Measurements from ENCODE around the gene TRAP1. TPM values are rescaled to one million over a fixed set of nuclear protein-coding genes. Genes with fewer than 3 reads are reported as not detected.
A peak's percentile ranks its signal among the peaks of the same experiment; 100 is the strongest.
"Not testable (repeated sequence)": the region's sequence is repeated elsewhere in the genome, so short reads cannot be mapped to it uniquely, and the experiment has no call there.

The TRAP1 gene
- total RNA-seq, 2 donors from 2014 or later: 61.4 to 65.0 TPM

DNA sequence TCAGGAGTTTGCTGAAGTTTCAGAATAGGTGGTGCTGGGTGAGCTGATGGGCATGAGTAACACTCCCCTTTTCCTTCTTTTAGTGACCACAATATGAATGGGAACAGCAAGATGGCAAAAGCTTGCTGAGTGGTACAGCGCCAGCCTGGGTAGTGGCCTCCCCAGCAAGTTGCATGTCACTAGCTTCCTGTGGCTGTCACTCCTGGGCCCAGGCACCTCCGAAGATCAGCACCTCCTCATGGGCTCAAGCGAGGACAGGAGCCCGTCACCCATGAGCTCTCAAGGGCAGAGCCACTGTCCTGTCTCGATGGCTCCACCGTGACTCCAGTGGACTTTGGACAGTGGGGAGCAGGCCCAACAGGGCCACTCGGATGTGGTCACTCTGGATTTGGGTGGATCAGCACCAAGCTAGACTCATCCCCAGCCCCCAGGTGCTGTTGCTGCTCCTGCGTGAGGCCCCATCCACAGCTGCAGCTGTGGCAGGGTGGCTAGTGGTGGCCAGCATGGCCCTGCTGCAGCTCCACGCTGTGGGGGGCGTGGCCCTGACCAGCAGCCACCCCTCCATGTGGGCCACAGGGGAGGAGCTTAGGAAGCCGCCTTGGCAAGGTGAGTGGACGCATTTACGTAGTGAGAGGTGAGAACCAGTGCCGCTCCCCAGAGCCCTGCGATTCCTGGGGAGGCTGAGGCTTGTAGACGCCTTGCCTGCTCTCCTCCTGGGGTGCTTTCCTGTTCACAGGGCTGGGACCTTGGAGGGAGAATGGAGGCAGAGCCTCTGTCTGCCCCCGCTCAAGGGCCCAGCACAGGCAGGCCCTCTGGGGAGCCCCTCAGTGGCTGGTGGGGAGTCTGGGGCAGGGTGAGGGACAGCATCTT, 76.5 kb downstream of the TRAP1 start:
- DNase-seq (ENCODE audit: low spot score): peak; percentile 52
- intact Hi-C loops (cut with DNase I): no loop called here

DNA sequence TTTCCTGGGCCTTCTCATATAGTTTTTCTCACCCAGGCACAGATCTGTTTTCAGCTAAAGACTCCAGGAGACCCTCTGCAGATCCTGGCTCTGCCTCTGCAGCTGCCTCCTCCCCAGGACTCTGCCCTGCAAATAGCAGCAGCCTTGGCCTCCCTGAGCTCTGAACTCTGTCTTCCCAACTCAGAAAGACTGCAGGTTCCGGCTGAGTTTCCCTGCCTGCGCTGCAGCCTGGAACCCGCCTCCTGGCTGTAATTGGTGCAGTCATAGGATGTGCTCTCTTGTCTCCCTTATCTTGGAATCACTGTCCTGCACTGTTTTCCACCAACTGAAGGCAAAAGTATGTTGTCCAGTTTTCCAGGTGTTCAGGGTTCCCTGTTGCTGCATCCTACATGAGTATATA, 77.1 kb downstream of the TRAP1 start:
- intact Hi-C loops (cut with DNase I): no loop called here
- DNase-seq (ENCODE audit: low spot score): no peak

GRCh38 chr16:3638916-3639644, 78.2 kb downstream of the TRAP1 start:
- intact Hi-C loops (cut with DNase I): loop anchor here in 1 of 2 donors (10.0 kb wide), 1 partner anchor 1554 kb away; no protein-coding TSS in a partner anchor
- DNase-seq (ENCODE audit: low spot score): no peak

- no peak for DNase-seq (ENCODE audit: low spot score)
- intact Hi-C loops (cut with DNase I): loop anchor here in 1 of 2 donors (10.0 kb wide), 1 partner anchor 1553 kb away; no protein-coding TSS in a partner anchor
Observed at GRCh38 chr16:3637371-3637923, 79.9 kb downstream of the TRAP1 start.

GRCh38 chr16:3625911-3626732, 91.2 kb downstream of the TRAP1 start:
- intact Hi-C loops (cut with DNase I): no loop called here
- no peak for DNase-seq (ENCODE audit: low spot score)

GRCh38 chr16:3625331-3625730, 92.0 kb downstream of the TRAP1 start:
- intact Hi-C loops (cut with DNase I): no loop called here
- DNase-seq (ENCODE audit: low spot score): no peak

DNA sequence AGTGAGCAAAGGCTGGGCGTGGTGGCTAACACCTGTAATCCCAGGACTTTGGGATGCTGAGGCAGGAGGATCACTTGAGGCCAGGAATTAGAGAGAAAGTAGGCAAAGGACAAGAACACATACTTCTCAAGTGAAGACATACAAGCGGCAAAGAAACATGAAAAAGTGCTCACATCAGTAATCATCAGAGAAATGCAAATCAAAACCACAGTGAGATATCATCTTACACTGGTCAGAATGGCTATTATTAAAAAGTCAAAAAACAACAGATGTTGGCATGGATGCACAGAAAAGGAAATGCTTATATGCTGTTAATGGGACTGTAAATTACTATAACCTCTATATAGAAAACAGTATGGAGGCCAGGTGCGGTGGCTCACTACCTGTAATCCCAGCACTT, 93.7 kb downstream of the TRAP1 start:
- intact Hi-C loops (cut with DNase I): no loop called here
- no peak for DNase-seq (ENCODE audit: low spot score)

- no peak for DNase-seq (ENCODE audit: low spot score)
- intact Hi-C loops (cut with DNase I): no loop called here
Observed at GRCh38 chr16:3618769-3619141, 98.6 kb downstream of the TRAP1 start.

DNA sequence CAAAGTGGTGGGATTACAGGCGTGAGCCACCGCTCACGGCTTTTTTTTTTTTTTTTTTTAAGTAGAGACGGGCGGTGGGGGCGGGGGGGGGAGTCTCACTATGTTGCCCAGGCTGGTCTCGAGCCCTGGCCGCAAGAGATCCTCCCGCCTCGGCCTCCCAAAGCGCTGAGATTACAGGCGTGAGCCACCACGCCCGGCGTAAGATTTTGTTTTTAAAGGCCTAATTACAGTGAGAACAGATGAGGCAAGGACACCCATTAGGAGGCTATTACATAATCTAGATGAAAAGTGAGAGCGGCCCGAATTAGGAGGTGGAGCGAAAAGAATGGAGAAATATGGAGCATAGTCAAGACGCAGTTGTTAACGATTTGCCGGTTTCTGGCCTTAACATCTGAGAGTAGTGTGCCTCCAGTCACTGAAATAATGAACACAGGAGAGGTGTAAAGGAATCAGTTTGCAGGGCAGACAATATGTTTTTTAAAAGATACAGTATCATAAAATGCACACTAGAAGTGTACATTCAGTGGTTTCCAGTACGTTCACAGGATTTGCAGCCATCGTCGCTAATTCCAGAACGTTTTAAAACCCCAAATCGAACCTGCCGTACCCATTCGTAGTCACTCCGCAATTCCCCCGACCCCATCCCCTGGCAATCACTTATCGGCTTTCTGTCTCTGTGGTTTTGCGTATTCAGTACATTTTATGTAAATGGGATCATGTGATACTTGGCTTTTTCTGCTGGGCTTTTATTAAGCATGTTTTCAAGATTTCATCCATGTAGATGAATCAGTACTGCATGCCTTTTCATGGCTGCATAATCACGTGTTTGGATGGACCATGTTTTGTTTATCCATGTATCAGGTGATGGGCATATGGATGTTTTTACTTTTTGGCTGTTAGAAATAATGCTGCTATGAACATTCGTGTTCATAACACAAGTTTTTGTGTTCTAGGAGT, 104.5 kb downstream of the TRAP1 start:
- intact Hi-C loops (cut with DNase I): no loop called here
- DNase-seq (ENCODE audit: low spot score): peak; percentile 48

DNA sequence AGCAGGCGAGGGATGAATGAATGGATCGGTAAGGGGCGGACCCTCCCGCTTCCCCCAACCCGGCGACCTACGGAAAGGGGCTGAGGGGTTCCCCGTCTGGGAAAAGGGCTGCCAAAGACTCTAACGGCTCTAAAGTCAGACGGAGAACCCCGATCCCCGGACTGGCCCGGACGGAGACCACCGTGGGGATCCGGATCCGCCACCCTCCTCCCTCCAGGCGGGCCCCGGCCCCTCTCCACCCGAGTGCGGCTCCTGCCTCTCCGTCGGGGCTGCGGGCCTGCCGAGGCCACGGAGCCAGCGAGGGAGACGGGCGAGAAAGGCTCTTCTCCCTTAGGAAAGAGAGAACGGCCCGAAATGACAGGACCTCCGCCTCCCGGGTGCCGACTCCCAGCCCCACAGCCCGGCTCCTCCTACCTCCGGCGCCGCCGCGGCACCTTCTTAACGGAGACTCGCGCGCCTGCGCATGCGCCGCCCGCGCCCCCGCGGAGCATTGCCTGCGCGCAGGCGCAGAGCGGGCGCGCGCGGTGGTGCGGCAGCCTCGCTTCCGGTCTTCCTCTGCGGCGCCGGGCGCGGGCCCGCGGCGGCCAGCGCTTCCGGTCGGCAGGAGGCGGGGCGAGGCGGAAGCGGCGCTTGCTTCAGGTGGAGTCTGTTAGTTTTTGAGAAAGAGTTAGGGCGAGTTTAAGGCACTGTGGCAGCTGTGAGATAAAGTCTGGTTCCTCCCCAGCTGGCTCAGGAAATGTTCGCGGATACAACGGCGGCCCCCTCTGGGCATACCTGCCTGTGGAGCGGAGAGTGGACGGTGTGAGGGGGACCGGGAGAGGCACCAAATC, 106.0 kb downstream of the TRAP1 start, which contains the start of gene SLX4:
Gene SLX4 (minus strand): TSS at position 461 of the 830 bp plus-strand sequence. CDS start 2,642 bp downstream, outside the sequence.
- intact Hi-C loops (cut with DNase I): no loop called here
- peak; percentile 97 for DNase-seq (ENCODE audit: low spot score)

- intact Hi-C loops (cut with DNase I): no loop called here
- DNase-seq (ENCODE audit: low spot score): no peak
Observed at GRCh38 chr16:3610698-3611145, 106.6 kb downstream of the TRAP1 start.

GRCh38 chr16:3609895-3610697, 107.2 kb downstream of the TRAP1 start:
- intact Hi-C loops (cut with DNase I): no loop called here
- peak; percentile 9 for DNase-seq (ENCODE audit: low spot score)

DNA sequence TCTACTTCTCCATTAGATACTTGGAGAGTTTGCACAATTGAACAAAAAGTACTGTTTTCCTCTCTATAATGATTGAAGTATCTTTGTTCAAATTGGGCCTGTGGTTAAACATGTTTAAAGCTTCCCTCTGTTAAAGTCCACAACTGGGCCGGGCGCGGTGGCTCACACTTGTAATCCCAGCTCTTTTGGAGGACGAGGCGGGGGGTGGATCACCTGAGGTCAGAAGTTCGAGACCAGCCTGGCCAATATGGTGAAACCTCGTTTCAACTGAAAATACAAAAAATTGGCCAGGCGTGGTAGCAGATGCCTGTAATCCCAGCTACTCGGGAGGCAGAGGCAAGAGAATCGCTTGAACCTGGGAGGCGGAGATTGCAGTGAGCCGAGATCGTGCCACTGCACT, 108.3 kb downstream of the TRAP1 start:
- intact Hi-C loops (cut with DNase I): not testable (repeated sequence)
- DNase-seq (ENCODE audit: low spot score): peak; percentile 72

DNA sequence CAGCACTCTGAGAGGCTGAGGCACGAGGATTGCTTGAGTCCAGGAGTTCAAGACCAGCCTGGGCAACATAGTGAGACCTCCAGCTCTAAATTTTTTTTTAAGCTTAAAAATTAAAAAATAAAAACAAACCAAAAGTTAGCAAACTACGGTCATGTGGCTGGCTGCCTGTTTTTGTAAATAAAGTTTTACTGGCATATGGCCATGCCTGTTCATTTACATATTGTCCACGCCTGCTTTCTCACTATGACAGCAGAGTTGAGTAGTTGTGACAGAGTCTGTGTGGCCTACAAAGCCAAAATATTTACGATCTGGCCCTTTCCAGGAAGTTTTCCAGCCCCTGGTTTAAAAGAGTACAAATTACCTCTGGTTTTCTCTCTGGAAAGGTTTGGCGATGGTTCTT, 109.3 kb downstream of the TRAP1 start:
- peak; percentile 4 for DNase-seq (ENCODE audit: low spot score)
- intact Hi-C loops (cut with DNase I): no loop called here
